Endothelial cell of umbilical vein (primary cell): ENCODE measurements around the gene FXYD7.

Source experiments
- CTCF ChIP-seq, 2 donors: IDR thresholded peaks; 1 replicate in 1 of 2; 2 replicates in 1 of 2; pipeline ENCODE4 v1.5.1; 2011; ENCODE audit warnings: low read length in 2 of 2, mild to moderate bottlenecking in 2 of 2, moderate library complexity in 2 of 2, control low read depth in 1 of 2, inconsistent platforms in 1 of 2, low read depth in 1 of 2; ENCODE audit not compliant: insufficient read depth in 1 of 2; ENCODE audit errors: extremely low read depth in 1 of 2
- MAX ChIP-seq: IDR thresholded peaks from 2 replicates; pipeline ENCODE4 v1.6.1; 2011; ENCODE audit not compliant: insufficient read depth, insufficient read length

- TF ChIP-seq CTCF (IDR thresholded peaks at IDR 0.05; ENCODE audit: extremely low read depth in 1 of 2, insufficient read depth in 1 of 2, low read depth in 1 of 2, low read length in 2 of 2) (no peak), MAX (no peak)
Observed at GRCh38 chr19:35166100-35167063, 23.3 kb downstream of the FXYD7 start.
